Activated CD8-positive, alpha-beta memory T cell treated with anti-CD3 and anti-CD28 coated beads, Interleukin-2, amount 50 U/mL, for 1 hour (primary cell): ENCODE measurements around the gene ACVR1.

ENCODE experiments used
- DNase-seq: peaks from one replicate; pipeline ENCODE4 v3.0.0-alpha.2; 2020; ENCODE audit errors: extremely low read depth

ACVR1 gene

DNA sequence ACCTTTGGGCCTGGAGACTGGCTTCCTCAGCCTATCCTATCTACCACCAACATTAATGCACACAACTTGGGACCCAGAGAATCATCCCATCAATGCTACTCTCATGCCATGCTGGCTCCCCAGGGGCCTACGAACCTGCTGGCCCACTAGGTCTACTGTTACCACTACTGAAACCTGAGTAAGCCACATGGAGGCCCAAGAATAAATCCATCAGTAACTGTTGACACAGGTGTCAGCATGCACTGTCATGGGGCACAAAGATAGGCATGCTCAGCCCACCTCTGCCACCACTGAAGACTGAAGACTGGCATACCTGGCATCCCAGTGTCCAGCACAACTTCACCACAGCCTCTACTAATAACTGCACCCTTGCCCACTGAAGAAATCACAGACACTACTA lies 176.3 kb downstream of the ACVR1 start:
- no peak for DNase-seq

DNA sequence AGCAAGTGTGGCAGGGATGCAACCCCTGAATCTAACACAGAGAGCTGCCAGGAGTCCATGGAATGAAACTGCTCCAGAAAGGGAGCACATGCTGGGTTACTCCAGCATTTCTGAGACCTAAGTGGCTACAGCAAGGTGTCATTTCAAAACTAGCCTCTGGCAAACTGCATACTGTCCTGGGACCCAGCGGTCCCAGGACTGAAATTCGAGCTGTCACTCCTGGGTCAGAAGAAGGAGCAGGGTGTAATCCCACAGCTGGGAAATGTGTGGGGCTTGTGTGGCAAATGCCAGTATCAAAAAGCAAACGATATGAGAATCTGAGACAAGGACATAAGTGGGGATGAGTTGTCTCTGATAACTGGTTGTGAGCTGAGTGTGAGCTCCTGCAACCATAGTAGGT lies 177.1 kb downstream of the ACVR1 start:
- no peak for DNase-seq

DNA sequence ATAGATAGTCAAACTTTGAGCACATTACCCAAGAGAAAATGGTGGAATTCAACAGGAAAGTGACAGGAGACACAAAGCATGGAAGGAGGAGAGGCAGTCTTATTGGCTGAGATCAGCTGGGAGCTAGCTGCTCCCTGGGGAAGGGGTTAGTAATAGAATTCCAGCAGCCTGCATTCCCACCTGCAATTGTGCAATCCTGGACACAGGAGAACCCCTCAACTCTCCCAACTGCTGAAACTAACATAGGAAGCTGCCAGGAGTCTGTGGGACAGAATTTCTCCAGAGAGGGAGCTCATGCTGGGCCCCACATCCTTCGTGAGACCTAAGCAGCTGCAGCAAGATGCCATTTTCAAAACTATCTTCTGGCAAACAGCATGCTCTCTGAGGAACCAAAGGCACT lies 177.7 kb downstream of the ACVR1 start:
- DNase-seq = no peak

DNA sequence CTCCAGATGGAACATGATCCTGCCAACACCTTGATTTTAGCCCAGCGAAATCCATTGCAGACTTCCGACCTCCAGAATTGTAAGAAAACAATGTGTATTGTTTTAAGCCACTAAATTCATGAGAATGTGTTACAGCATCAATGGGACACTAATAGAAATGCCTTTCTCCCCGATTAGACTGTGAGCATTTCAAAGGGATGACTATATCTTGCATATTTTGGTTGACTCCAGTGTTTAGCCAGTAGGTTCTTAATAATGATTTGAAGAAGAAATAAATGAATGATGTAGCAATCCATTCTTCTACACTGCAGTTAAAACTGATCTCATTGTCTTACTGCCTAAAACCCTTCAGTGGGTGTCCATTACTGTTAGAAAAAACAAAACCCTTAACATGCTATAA lies 180.1 kb downstream of the ACVR1 start:
- no peak for DNase-seq

DNA sequence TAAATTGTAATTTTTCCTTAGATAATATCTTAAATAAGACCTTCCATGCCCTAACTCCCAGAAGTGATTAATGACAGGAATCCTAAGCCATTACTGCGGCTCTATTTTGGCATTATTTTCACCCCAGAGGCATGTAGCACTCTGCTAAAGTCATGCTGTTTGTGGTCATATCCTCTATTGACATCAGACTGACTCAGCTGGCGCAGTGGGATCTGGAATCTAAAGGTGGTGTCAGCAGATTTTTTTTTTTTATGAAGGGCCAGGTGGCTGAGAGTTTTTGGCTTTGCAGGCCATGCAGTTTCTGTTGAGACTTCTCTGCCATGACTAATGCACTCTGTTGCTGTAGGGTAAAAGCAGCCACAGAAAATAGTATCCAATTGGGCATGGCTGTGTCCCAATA lies 183.4 kb downstream of the ACVR1 start:
- DNase-seq = no peak

DNA sequence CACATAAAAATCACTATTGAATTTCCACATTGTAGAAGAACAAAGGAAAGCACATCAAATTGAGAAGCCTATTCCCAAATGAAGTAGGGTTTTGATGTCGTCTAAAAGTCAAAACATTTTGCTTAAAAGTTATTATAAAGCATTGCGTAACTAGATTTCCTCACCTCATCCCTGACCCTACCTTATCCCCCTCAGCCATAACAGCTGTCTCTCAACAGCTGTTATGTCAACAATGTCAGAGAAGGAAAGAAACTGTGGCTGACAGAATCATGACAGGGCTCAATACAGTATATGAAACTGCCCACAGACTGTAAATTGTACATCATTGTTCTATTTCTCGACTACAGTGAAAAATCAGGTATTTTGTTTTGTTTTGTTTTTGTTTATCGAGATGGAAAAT lies 184.4 kb downstream of the ACVR1 start:
- DNase-seq = no peak

DNA sequence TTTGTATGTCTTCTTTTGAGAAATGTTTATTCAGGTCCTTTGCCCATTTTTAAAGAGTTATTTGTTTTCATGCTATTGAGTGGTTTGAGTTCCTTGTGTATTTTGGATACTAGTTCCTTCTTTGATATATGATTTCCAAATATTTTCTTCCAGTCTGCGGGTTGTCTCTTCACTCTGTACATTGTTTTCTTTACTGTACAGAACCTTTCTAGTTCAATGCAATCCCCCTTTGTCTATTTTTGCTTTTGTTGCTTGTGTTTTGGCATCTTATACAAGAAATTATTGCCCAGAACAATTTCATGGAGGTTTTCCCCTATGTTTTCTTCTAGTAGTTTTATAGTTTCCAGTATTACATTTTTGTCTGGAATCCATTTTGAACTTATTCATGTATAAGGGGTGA lies 185.0 kb downstream of the ACVR1 start:
- no peak for DNase-seq
